Glutamatergic neuron (in vitro differentiated cells): ENCODE measurements around the gene EPSTI1. TPM values are rescaled to one million over a fixed set of nuclear protein-coding genes. Genes with fewer than 3 reads are reported as not detected.

ENCODE experiments used
- DNase-seq: peaks from one replicate; pipeline ENCODE4 v3.0.0; 2022
- H3K27ac Mint-ChIP-seq: one replicate; pipeline ENCODE4 v1.8.0; 2020; ENCODE audit warnings: mild to moderate bottlenecking, mixed read lengths, inconsistent platforms; ENCODE audit not compliant: unreplicated experiment
- H3K27me3 Mint-ChIP-seq: one replicate; pipeline ENCODE4 v1.8.0; 2020; ENCODE audit warnings: mild to moderate bottlenecking, moderate library complexity, mixed read lengths, inconsistent platforms; ENCODE audit not compliant: unreplicated experiment
- H3K36me3 Mint-ChIP-seq: one replicate; pipeline ENCODE4 v1.8.0; 2020; ENCODE audit warnings: mild to moderate bottlenecking, mixed read lengths, inconsistent platforms; ENCODE audit not compliant: unreplicated experiment
- H3K4me1 Mint-ChIP-seq: one replicate; pipeline ENCODE4 v1.8.0; 2020; ENCODE audit warnings: mild to moderate bottlenecking, low read depth, mixed read lengths, inconsistent platforms; ENCODE audit not compliant: unreplicated experiment
- H3K4me3 Mint-ChIP-seq: one replicate; pipeline ENCODE4 v1.8.0; 2020; ENCODE audit warnings: mild to moderate bottlenecking, mixed read lengths, inconsistent platforms; ENCODE audit not compliant: unreplicated experiment
- H3K9me3 Mint-ChIP-seq: one replicate; pipeline ENCODE4 v1.8.0; 2020; ENCODE audit warnings: mild to moderate bottlenecking, moderate library complexity, mixed read lengths, inconsistent platforms; ENCODE audit not compliant: unreplicated experiment
- CTCF ChIP-seq: fragments of 200-600 bp; sonication (generic); IDR thresholded peaks from one replicate; pipeline ENCODE4 v1.5.0; 2021; ENCODE audit not compliant: partially characterized antibody, unreplicated experiment
- total RNA-seq: library from RNA; stranded (reverse); fragmentation: NEBNext Ultra II Directional; extraction: Animal tissue kit (Norgen Biotek cat#: 25700); gene quantifications from one replicate; pipeline ENCODE4 v1.2.1, GENCODE V29; 2021; ENCODE audit not compliant: unreplicated experiment

EPSTI1 gene
- total RNA-seq, 1 donor from 2014 or later: not detected

GRCh38 chr13:42990291-42991232 is 1.5 kb downstream of the EPSTI1 start:
- Mint-ChIP-seq H3K4me3 (no peak overlapping the region), H3K27ac (no peak overlapping the region), H3K27me3 (no peaks in the 10 kb centered on the region), H3K36me3 (no peaks in the 10 kb centered on the region), H3K9me3 (peaks cover 1% of the 10 kb centered on the region), H3K4me1 (peaks cover 13% of the 10 kb centered on the region)
- DNase-seq: no peak
- TF ChIP-seq CTCF: no peak

GRCh38 chr13:42986176-42986574 is 5.9 kb downstream of the EPSTI1 start:
- Mint-ChIP-seq H3K4me3 (no peak overlapping the region), H3K4me1 (peaks cover 11% of the 10 kb centered on the region), H3K9me3 (no peaks in the 10 kb centered on the region), H3K27ac (no peak overlapping the region), H3K36me3 (no peaks in the 10 kb centered on the region), H3K27me3 (peaks cover 3% of the 10 kb centered on the region)
- no peak for DNase-seq
- TF ChIP-seq CTCF: no peak

- no peak for TF ChIP-seq CTCF
- Mint-ChIP-seq H3K4me3 (no peak overlapping the region), H3K27me3 (peaks cover 3% of the 10 kb centered on the region), H3K9me3 (no peaks in the 10 kb centered on the region), H3K27ac (no peak overlapping the region), H3K4me1 (peaks cover 7% of the 10 kb centered on the region), H3K36me3 (no peaks in the 10 kb centered on the region)
- no peak for DNase-seq
These were observed 6.5 kb downstream of the EPSTI1 start for GRCh38 chr13:42985312-42986175.

- TF ChIP-seq CTCF: no peak
- H3K36me3 Mint-ChIP-seq: no peaks in the 10 kb centered on the region
- no peaks in the 10 kb centered on the region for H3K9me3 Mint-ChIP-seq
- no peak for DNase-seq
- H3K27ac Mint-ChIP-seq: no peak overlapping the region
- no peak overlapping the region for H3K4me3 Mint-ChIP-seq
- peaks cover 3% of the 10 kb centered on the region for H3K27me3 Mint-ChIP-seq
- H3K4me1 Mint-ChIP-seq: no peaks in the 10 kb centered on the region
These were observed 7.3 kb downstream of the EPSTI1 start for GRCh38 chr13:42984691-42985090.
